NCI-H345 (cell line): Measurements from ENCODE around the gene PAPPA2.
"Not testable (repeated sequence)": the region's sequence is repeated elsewhere in the genome, so short reads cannot be mapped to it uniquely, and the experiment has no call there.

Experiments
- DNase-seq: peaks from one replicate; lab custom pipeline; 2025; lab: John Stamatoyannopoulos, UW

PAPPA2 gene

GRCh38 chr1:176604461-176604860, 141.5 kb downstream of the PAPPA2 start:
- no peak for DNase-seq

GRCh38 chr1:176605176-176605575, 142.2 kb downstream of the PAPPA2 start:
- DNase-seq, result no peak

- no peak for DNase-seq
Observed at GRCh38 chr1:176609556-176610408, 146.8 kb downstream of the PAPPA2 start.

GRCh38 chr1:176612791-176613190, 149.8 kb downstream of the PAPPA2 start:
- no peak for DNase-seq

- DNase-seq, result no peak
Observed at GRCh38 chr1:176617881-176618280, 154.9 kb downstream of the PAPPA2 start.

- no peak for DNase-seq
Observed at GRCh38 chr1:176619261-176619660, 156.3 kb downstream of the PAPPA2 start.

GRCh38 chr1:176625365-176625764, 162.4 kb downstream of the PAPPA2 start:
- DNase-seq, result no peak

GRCh38 chr1:176626572-176627061, 163.6 kb downstream of the PAPPA2 start:
- DNase-seq, result no peak

- no peak for DNase-seq
Observed at GRCh38 chr1:176628775-176629174, 165.8 kb downstream of the PAPPA2 start.

- DNase-seq, result not testable (repeated sequence)
Observed at GRCh38 chr1:176634733-176635132, 171.8 kb downstream of the PAPPA2 start.

- DNase-seq, result no peak
Observed at GRCh38 chr1:176638713-176639526, 175.9 kb downstream of the PAPPA2 start.

GRCh38 chr1:176643536-176643935, 180.6 kb downstream of the PAPPA2 start:
- DNase-seq, result no peak

GRCh38 chr1:176648556-176648955, 185.6 kb downstream of the PAPPA2 start:
- DNase-seq, result no peak

GRCh38 chr1:176656257-176656995, 193.5 kb downstream of the PAPPA2 start:
- no peak for DNase-seq

- DNase-seq, result no peak
Observed at GRCh38 chr1:176669782-176670181, 206.8 kb downstream of the PAPPA2 start.

GRCh38 chr1:176670853-176671252, 207.9 kb downstream of the PAPPA2 start:
- no peak for DNase-seq

- DNase-seq, result no peak
Observed at GRCh38 chr1:176682830-176683535, 220.0 kb downstream of the PAPPA2 start.

GRCh38 chr1:176691251-176692228, 228.6 kb downstream of the PAPPA2 start:
- DNase-seq, result peak; percentile 70

GRCh38 chr1:176692431-176692830, 229.5 kb downstream of the PAPPA2 start:
- no peak for DNase-seq

GRCh38 chr1:176692988-176693696, 230.2 kb downstream of the PAPPA2 start:
- DNase-seq, result no peak
